Transverse colon (tissue), 4 donors: ENCODE results near the gene OGT. TPM values are rescaled to one million over a fixed set of nuclear protein-coding genes. Genes with fewer than 3 reads are reported as not detected.
A peak's percentile ranks its signal among the peaks of the same experiment; 100 is the strongest.
"Not testable (repeated sequence)": the region's sequence is repeated elsewhere in the genome, so short reads cannot be mapped to it uniquely, and the experiment has no call there.

ENCODE experiments used
- DNase-seq: peaks from one replicate; pipeline ENCODE4 v3.0.0-alpha.2; 2019
- H3K27ac ChIP-seq, 4 donors: fragments of 200-600 bp; sonication (generic); 2 replicates each; pipeline ENCODE4 v1.5.1; 2016 to 2018; ENCODE audit warnings: inconsistent platforms in 4 of 4
- H3K27me3 ChIP-seq: fragments of 200-600 bp; sonication (generic); 2 replicates; pipeline ENCODE4 v1.5.1; 2017; ENCODE audit warnings: inconsistent platforms
- H3K36me3 ChIP-seq, 4 donors: fragments of 200-600 bp; sonication (generic); 2 replicates each; pipeline ENCODE4 v1.5.1; 2017 to 2019; ENCODE audit warnings: inconsistent platforms in 4 of 4
- H3K4me1 ChIP-seq, 4 donors: fragments of 200-600 bp; sonication (generic); 2 replicates each; pipeline ENCODE4 v1.5.1; 2017 to 2020; ENCODE audit warnings: inconsistent platforms in 4 of 4
- H3K4me3 ChIP-seq, 4 donors: fragments of 200-600 bp; sonication (generic); 1 replicate in 1 of 4; 2 replicates in 3 of 4; pipeline versions ENCODE4 v1.5.1 to v1.6.1; 2017 to 2019; ENCODE audit warnings: inconsistent platforms in 4 of 4
- H3K9me3 ChIP-seq, 2 donors: fragments of 200-600 bp; sonication (generic); 2 replicates each; pipeline ENCODE4 v1.5.1; 2017 to 2019; ENCODE audit warnings: inconsistent platforms in 2 of 2
- CTCF ChIP-seq, 5 experiments: fragments of 200-600 bp in 3 of 5; fragments of 450-650 bp in 2 of 5; sonication (generic) in 3 of 5; IDR thresholded peaks; 1 replicate in 2 of 5; 2 replicates in 3 of 5; pipeline ENCODE4 v1.5.1; 2016 to 2017; ENCODE audit warnings: antibody characterized with exemption in 5 of 5, inconsistent platforms in 3 of 5, mild to moderate bottlenecking in 2 of 5, moderate library complexity in 1 of 5
- EP300 ChIP-seq: sonication (generic); formaldehyde crosslinking; IDR thresholded peaks from one replicate; pipeline ENCODE4 v1.6.1; 2017; ENCODE audit warnings: antibody characterized with exemption, low read depth
- POLR2A ChIP-seq: fragments of 450-650 bp; IDR thresholded peaks from one replicate; pipeline ENCODE4 v1.6.1; 2016; ENCODE audit warnings: antibody characterized with exemption, mild to moderate bottlenecking, moderate library complexity
- POLR2AphosphoS5 ChIP-seq, 3 donors: sonication (generic); formaldehyde crosslinking; IDR thresholded peaks; one replicate each; pipeline ENCODE4 v1.6.1; 2016; ENCODE audit warnings: antibody characterized with exemption in 3 of 3
- WGBS, 2 donors: methylation state at CpG; one replicate each; pipeline ENCODE4 v1.1.5; 2018; ENCODE audit warnings: low coverage in 1 of 2; 5-methylcytosine and 5-hydroxymethylcytosine counted together
- in situ Hi-C, 4 donors: fragments of 200-750 bp; cut with MboI; loops; one replicate each; pipeline versions ENCODE4 v1.15.0 to v1.15.1; 2017; ENCODE audit warnings: low sequenced_read_pairs in 3 of 4, low pct_ligation_motif_present in 1 of 4, low pct_unique_long_range_greater_than_20kb in 1 of 4
- intact Hi-C: fragments of 100-400 bp; cut with DNase I; formaldehyde crosslinking; loops from one replicate; pipeline ENCODE4 v1.15.1; 2023; ENCODE audit warnings: low total_unique reads
- total RNA-seq, 4 donors: library from RNA; depleted of rRNA; stranded (reverse); fragments of >200 nt; gene quantifications; one replicate each; pipeline ENCODE4 v1.1.0, GENCODE V29; 2016

OGT gene
- total RNA-seq, 4 donors from 2014 or later: 146 to 307 (median 237) TPM

- Histone ChIP-seq H3K36me3 (no peaks in the 10 kb centered on the region), H3K4me1 (no peaks in the 10 kb centered on the region), H3K27me3 (no peaks in the 10 kb centered on the region), H3K27ac (no peak overlapping the region), H3K9me3 (no peaks in the 10 kb centered on the region), H3K4me3 (no peak overlapping the region)
- in situ Hi-C loops (no loop called here), intact Hi-C loops (no loop called here)
- DNase-seq: no peak
- no peak for TF ChIP-seq POLR2AphosphoS5 (IDR thresholded peaks at IDR 0.05)
- TF ChIP-seq EP300: no peak
- TF ChIP-seq POLR2A: no peak
- TF ChIP-seq CTCF (IDR thresholded peaks at IDR 0.05): no peak
- 71% methylated on average over 1 of the region's 1 CpG; no CpG with 5 or more reads in 1 of the 2 donors for WGBS, 2 donors
Observed at GRCh38 chrX:71509289-71509688, 23.6 kb upstream of the OGT start.

- in situ Hi-C loops: no loop called here
- TF ChIP-seq POLR2A (no peak), EP300 (no peak), CTCF (IDR thresholded peaks at IDR 0.05) (no peak), POLR2AphosphoS5 (IDR thresholded peaks at IDR 0.05) (no peak)
- Histone ChIP-seq H3K9me3 (no peaks in the 10 kb centered on the region), H3K27ac (no peak overlapping the region), H3K36me3 (no peaks in the 10 kb centered on the region), H3K4me1 (no peaks in the 10 kb centered on the region), H3K4me3 (no peak overlapping the region), H3K27me3 (no peaks in the 10 kb centered on the region)
- intact Hi-C loops: no loop called here
- 89% methylated on average over 2 of the region's 2 CpGs; no CpG with 5 or more reads in 1 of the 2 donors for WGBS, 2 donors
- no peak for DNase-seq
Observed at GRCh38 chrX:71510161-71510560, 22.7 kb upstream of the OGT start.

- H3K27me3 ChIP-seq, H3K36me3 ChIP-seq, H3K9me3 ChIP-seq, intact Hi-C loops, H3K27ac ChIP-seq, DNase-seq, in situ Hi-C loops, H3K4me3 ChIP-seq, H3K4me1 ChIP-seq: not testable (repeated sequence)
- 85% methylated on average over 4 of the region's 4 CpGs; no CpG with 5 or more reads in 1 of the 2 donors for WGBS, 2 donors
Observed at GRCh38 chrX:71513731-71514130, 19.2 kb upstream of the OGT start.

DNA sequence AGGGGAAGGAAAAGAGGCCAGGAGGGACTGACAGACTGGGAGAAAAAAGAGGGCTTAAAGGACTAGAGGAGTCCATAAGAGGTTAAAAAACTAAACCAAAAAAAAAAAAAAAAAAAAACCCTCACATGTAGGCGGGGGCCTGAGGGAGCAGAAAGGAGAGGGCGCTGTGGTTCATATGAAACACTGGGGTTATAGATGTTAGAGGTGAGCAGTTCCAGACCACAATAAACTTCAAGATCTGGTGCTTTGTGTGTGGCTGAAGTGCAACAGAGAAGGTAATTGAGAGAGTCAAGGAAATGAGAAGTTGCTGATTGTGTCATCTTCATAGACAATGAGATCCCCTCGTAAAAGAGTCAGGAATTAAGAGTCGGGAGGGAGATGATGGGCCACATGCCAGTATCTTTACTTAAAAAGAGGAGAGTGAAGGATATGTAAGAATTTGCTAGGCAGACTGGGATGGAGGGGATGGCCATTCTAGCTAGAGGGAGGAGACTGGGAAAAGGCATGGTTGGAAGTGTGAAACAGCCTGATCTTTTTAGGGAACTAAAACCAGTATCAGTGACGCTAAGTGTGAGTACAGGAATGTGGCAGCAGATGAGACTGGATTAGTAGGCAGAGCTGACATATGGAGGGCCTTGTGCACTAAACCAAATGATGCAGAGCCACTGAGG, 18.4 kb upstream of the OGT start:
- H3K4me3 ChIP-seq: no peak overlapping the region
- no peaks in the 10 kb centered on the region for H3K9me3 ChIP-seq
- no peaks in the 10 kb centered on the region for H3K27me3 ChIP-seq
- DNase-seq: peak; percentile 14
- in situ Hi-C loops: no loop called here
- 25 to 41% methylated on average over 3 to 5 of the region's 5 CpGs for WGBS, 2 donors
- no peak overlapping the region for H3K27ac ChIP-seq
- intact Hi-C loops: no loop called here
- no peak for TF ChIP-seq POLR2A
- TF ChIP-seq POLR2AphosphoS5 (IDR thresholded peaks at IDR 0.05): no peak
- no peak for TF ChIP-seq CTCF (IDR thresholded peaks at IDR 0.05)
- no peak for TF ChIP-seq EP300
- no peaks in the 10 kb centered on the region for H3K4me1 ChIP-seq
- no peaks in the 10 kb centered on the region for H3K36me3 ChIP-seq

DNA sequence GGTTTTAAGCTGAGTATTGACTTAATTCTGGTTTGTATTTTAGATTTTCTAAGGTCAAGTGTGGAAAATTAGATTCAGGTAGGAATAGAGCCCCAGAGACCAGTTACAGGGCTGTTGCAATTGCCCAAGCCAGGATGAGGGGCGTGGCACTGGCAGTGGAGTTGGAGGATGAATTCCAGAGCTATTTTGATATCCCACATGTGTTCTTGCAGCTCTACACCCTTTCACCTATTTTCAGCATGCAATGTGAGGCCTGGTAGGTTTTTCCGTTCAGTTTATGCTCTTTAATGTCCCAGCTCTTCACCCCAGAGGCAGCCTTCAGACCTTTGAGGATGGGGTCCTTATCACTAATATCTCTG, 17.9 kb upstream of the OGT start:
- no peak overlapping the region for H3K27ac ChIP-seq
- TF ChIP-seq EP300: no peak
- TF ChIP-seq POLR2AphosphoS5 (IDR thresholded peaks at IDR 0.05): no peak
- no peak for TF ChIP-seq POLR2A
- TF ChIP-seq CTCF (IDR thresholded peaks at IDR 0.05): no peak
- H3K4me1 ChIP-seq: no peaks in the 10 kb centered on the region
- H3K36me3 ChIP-seq: no peaks in the 10 kb centered on the region
- DNase-seq: no peak
- 62% methylated on average over 2 of the region's 2 CpGs; no CpG with 5 or more reads in 1 of the 2 donors for WGBS, 2 donors
- no peak overlapping the region for H3K4me3 ChIP-seq
- intact Hi-C loops: no loop called here
- H3K27me3 ChIP-seq: no peaks in the 10 kb centered on the region
- in situ Hi-C loops: no loop called here
- no peaks in the 10 kb centered on the region for H3K9me3 ChIP-seq
